GM12878 (cell line): Measurements from ENCODE around the gene INPP4B. TPM values are rescaled to one million over a fixed set of nuclear protein-coding genes. Genes with fewer than 3 reads are reported as not detected.

Experiments
- ATAC-seq: fragments of 200-7000 bp; cut with Tn5 transposase; 3 replicates; pipeline ENCODE4 v1.9.1; 2020; ENCODE audit warnings: mild to moderate bottlenecking, moderate library complexity
- BruUV-seq: library from RNA; stranded (reverse); fragments of 400-500 nt; replicated peaks from 2 replicates; lab custom pipeline; 2021; lab: Mats Ljungman, UMichigan
- CTCF ChIA-PET: fragments of 300-600 bp; sonication (Branson Sonifier 250); formaldehyde crosslinking; extraction: SDS; loops from one replicate; lab custom pipeline; 2021; ENCODE audit warnings: inconsistent platforms; lab: Yijun Ruan, JAX
- POLR2A ChIA-PET: fragments of 350-600 bp; formaldehyde crosslinking; extraction: SDS; loops from one replicate; lab custom pipeline; 2021; ENCODE audit warnings: inconsistent platforms; lab: Charles Lee
- RAD21 ChIA-PET: fragments of 300-600 bp; sonication (Branson Sonifier 250); formaldehyde crosslinking; loops from one replicate; lab custom pipeline; 2023; ENCODE audit warnings: antibody characterized with exemption; ENCODE audit not compliant: unreplicated experiment; lab: Charles Lee
- SMC1A ChIA-PET: fragments of 300-600 bp; sonication (Branson Sonifier 250); formaldehyde crosslinking; loops from one replicate; lab custom pipeline; 2023; ENCODE audit not compliant: unreplicated experiment, uncharacterized antibody; lab: Charles Lee
- DNase-seq: peaks from one replicate; pipeline ENCODE4 v3.0.0-alpha.2; 2011; ENCODE audit warnings: low read depth, low spot score
- FAIRE-seq: peaks from 3 replicates; lab custom pipeline; 2011; peaks lifted over from hg19 to GRCh38; lab: Jason Lieb, UNC
- H2AFZ ChIP-seq: 2 replicates; pipeline ENCODE4 v1.6.0; 2011; ENCODE audit warnings: low read depth, low read length, control low read depth; ENCODE audit not compliant: control insufficient read depth
- H3K27ac ChIP-seq: 2 replicates; pipeline ENCODE4 v1.5.1; 2011; ENCODE audit warnings: control low read depth; ENCODE audit not compliant: control insufficient read depth, insufficient read depth
- H3K27me3 ChIP-seq, 2 experiments: replicated peaks in 1 of 2; 2 replicates each; pipeline versions ENCODE4 v1.6.0 to v1.6.1; 2011; ENCODE audit warnings: low read length in 1 of 2; ENCODE audit not compliant: control insufficient read depth in 2 of 2, insufficient read depth in 2 of 2
- H3K36me3 ChIP-seq, 2 experiments: 2 replicates each; pipeline ENCODE4 v1.5.1; 2011; ENCODE audit warnings: low read length in 1 of 2; ENCODE audit not compliant: control insufficient read depth in 2 of 2, insufficient read depth in 2 of 2
- H3K4me1 ChIP-seq: 2 replicates; pipeline ENCODE4 v1.6.1; 2011; ENCODE audit warnings: mild to moderate bottlenecking, low read length, moderate library complexity, mixed read lengths; ENCODE audit not compliant: control insufficient read depth, insufficient read depth
- H3K4me2 ChIP-seq: 2 replicates; pipeline ENCODE4 v1.6.0; 2011; ENCODE audit warnings: control low read depth; ENCODE audit not compliant: control insufficient read depth, insufficient read depth
- H3K4me3 ChIP-seq: fragments of 200-600 bp; sonication (generic); 2 replicates; pipeline ENCODE4 v1.5.1; 2016
- H3K79me2 ChIP-seq: 2 replicates; pipeline ENCODE4 v1.6.0; 2011; ENCODE audit warnings: low read length; ENCODE audit not compliant: control insufficient read depth, insufficient read depth
- H3K9ac ChIP-seq: 2 replicates; pipeline ENCODE4 v1.8.0; 2011; ENCODE audit warnings: low read length, control low read depth, mixed read lengths; ENCODE audit not compliant: control insufficient read depth, insufficient read depth
- H3K9me3 ChIP-seq: replicated peaks from 3 replicates; pipeline ENCODE4 v1.5.1; 2011; ENCODE audit warnings: mild to moderate bottlenecking, low read length; ENCODE audit not compliant: control insufficient read depth, insufficient read depth
- H4K20me1 ChIP-seq: 2 replicates; pipeline ENCODE4 v1.6.0; 2011; ENCODE audit not compliant: control insufficient read depth, insufficient read depth
- ATF7 ChIP-seq: fragments of 450-650 bp; IDR thresholded peaks from 2 replicates; pipeline ENCODE4 v1.6.1; 2016; ENCODE audit warnings: low read depth, mild to moderate bottlenecking
- BHLHE40 ChIP-seq, 2 experiments: fragments of 450-650 bp in 1 of 2; IDR thresholded peaks; 2 replicates each; pipeline ENCODE4 v1.6.1; 2011 to 2017; ENCODE audit warnings: low read depth in 2 of 2, borderline replicate concordance in 1 of 2, improper control_type of control experiment in 1 of 2, low read length in 1 of 2, mild to moderate bottlenecking in 1 of 2
- CHD2 ChIP-seq: IDR thresholded peaks from 2 replicates; pipeline ENCODE4 v1.6.1; 2011; ENCODE audit warnings: low read depth, low read length, improper control_type of control experiment, borderline replicate concordance
- CHD4 ChIP-seq: fragments of 200-600 bp; sonication (generic); IDR thresholded peaks from 2 replicates; pipeline ENCODE4 v1.6.1; 2016; ENCODE audit warnings: mild to moderate bottlenecking
- HDAC6 ChIP-seq: fragments of 200-600 bp; sonication (generic); IDR thresholded peaks from one replicate; pipeline ENCODE4 v1.8.0; 2017; ENCODE audit warnings: antibody characterized with exemption; ENCODE audit not compliant: unreplicated experiment
- IKZF1 ChIP-seq: fragments of 450-650 bp; conservative IDR thresholded peaks from 2 replicates; pipeline ENCODE4 v1.6.1; 2017; ENCODE audit warnings: antibody characterized with exemption, mild to moderate bottlenecking
- MTA2 ChIP-seq: fragments of 450-650 bp; IDR thresholded peaks from 2 replicates; pipeline ENCODE4 v1.6.1; 2016; ENCODE audit warnings: low read depth, mild to moderate bottlenecking, moderate library complexity
- RBBP5 ChIP-seq: fragments of 200-600 bp; sonication (generic); conservative IDR thresholded peaks from 2 replicates; pipeline ENCODE4 v1.6.1; 2016
- ZNF384 ChIP-seq: IDR thresholded peaks from 2 replicates; pipeline ENCODE4 v1.6.1; 2012; ENCODE audit warnings: low read depth, mild to moderate bottlenecking, low read length, improper control_type of control experiment, borderline replicate concordance
- WGBS: methylation state at CpG from one replicate; pipeline ENCODE4 v1.1.6; 2016; ENCODE audit warnings: low lambda C conversion rate; ENCODE audit not compliant: insufficient replicate concordance, insufficient coverage; ENCODE audit errors: missing lambda C conversion rate; 5-methylcytosine and 5-hydroxymethylcytosine counted together
- in situ Hi-C: fragments of 300-500 bp; cut with MboI; formaldehyde crosslinking; loops from 9 replicates; pipeline ENCODE4 v1.14.3; 2018; ENCODE audit warnings: mixed read lengths
- intact Hi-C: fragments of 100-400 bp; cut with micrococcal nuclease; formaldehyde crosslinking; loops from one replicate; pipeline ENCODE4 v1.14.2; 2022; ENCODE audit not compliant: unreplicated experiment
- polyA plus RNA-seq, 11 experiments: library from polyadenylated mRNA; depleted of rRNA in 4 of 11; unstranded in 6 of 11; stranded (reverse) in 5 of 11; fragments of >200 nt; fragmentation: Nextera tagmentation in 4 of 11; fragmentation: Illumina TruSeq in 1 of 11; extraction: Ambion mirVana in 4 of 11; extraction: Trizol in 1 of 11; gene quantifications; 1 replicate in 1 of 11; 2 replicates in 10 of 11; pipeline versions ENCODE4 v1.2.1 to v1.2.3, GENCODE V29; 2011 to 2016; ENCODE audit warnings: inconsistent platforms in 2 of 11, missing spikeins in 2 of 11, low read depth in 1 of 11
- total RNA-seq, 4 experiments: library from RNA; depleted of rRNA in 3 of 4; stranded (reverse); fragments of >200 nt in 3 of 4; fragmentation: Illumina TruSeq in 1 of 4; extraction: Trizol in 1 of 4; gene quantifications; 2 replicates each; pipeline versions ENCODE4 v1.2.1 to v1.2.3, GENCODE V29; 2013 to 2021
- TF ChIP-seq, protein P1 (sequence below): fragments of 150-350 bp; IDR thresholded peaks from 2 replicates; pipeline ENCODE4 v1.6.1; 2016; ENCODE audit warnings: low read depth, low read length
- TF ChIP-seq, protein P2 (sequence below): fragments of 450-650 bp; IDR thresholded peaks from 2 replicates; pipeline ENCODE4 v1.6.1; 2017; ENCODE audit warnings: mild to moderate bottlenecking, low read depth, inconsistent platforms; ENCODE audit not compliant: poor library complexity, severe bottlenecking

Gene INPP4B
- total and polyA plus RNA-seq, 10 of the 15 experiments (the other 5 are each of a cell fraction or from before 2014, with no cell fraction given) = 0.53 to 11.2 (median 0.95) TPM

- no peak for DNase-seq
- Histone ChIP-seq H3K36me3 (no peaks in the 10 kb centered on the region), H2AFZ (no peak overlapping the region), H3K27me3 (no peaks in the 10 kb centered on the region), H3K9ac (no peak overlapping the region), H3K4me2 (no peak overlapping the region), H3K27ac (no peak overlapping the region), H4K20me1 (no peaks in the 10 kb centered on the region), H3K79me2 (no peaks in the 10 kb centered on the region), H3K4me3 (no peak overlapping the region), H3K4me1 (no peaks in the 10 kb centered on the region), H3K9me3 (no peaks in the 10 kb centered on the region)
- in situ Hi-C loops (no loop called here), intact Hi-C loops (no loop called here)
- SMC1A ChIA-PET = interaction anchor here (0.9 to 1.4 kb wide), 4 partner anchors 10 to 225 kb away, joined by 3 to 5 read pairs (median 4); no protein-coding TSS in a partner anchor
- no peak for FAIRE-seq
- no peak for ATAC-seq
- 0% methylated on average over 2 of the region's 2 CpGs for whole genome bisulfite sequencing
- BruUV-seq = no TSS peak
- TF ChIP-seq CHD2 = no peak
- TF ChIP-seq ATF7 = no peak
- TF ChIP-seq ZNF384 = no peak
- 0 out of 4 replicates have a peak, but pooled peaks of 1 of the 2 experiments have one; percentile 27 for TF ChIP-seq BHLHE40 (IDR thresholded peaks at IDR 0.05; ENCODE audit: borderline replicate concordance in 1 of 2, low read depth in 2 of 2, low read length in 1 of 2)
- no peak for TF ChIP-seq HDAC6
- no peak for TF ChIP-seq CHD4
- RAD21 ChIA-PET = interaction anchor here (1.6 kb wide), 1 partner anchor 12 kb away, joined by 5 read pairs; no protein-coding TSS in a partner anchor
- POLR2A ChIA-PET = interaction anchor here (0.8 kb wide), 1 partner anchor 12 kb away, joined by 4 read pairs; no protein-coding TSS in a partner anchor
- CTCF ChIA-PET = interaction anchor here (1.0 kb wide), 1 partner anchor 36 kb away, joined by 3 read pairs; no protein-coding TSS in a partner anchor
Observed at GRCh38 chr4:142579443-142579842, 266.7 kb downstream of the INPP4B start.

- FAIRE-seq (no peak), DNase-seq (no peak), ATAC-seq (peak; percentile 80)
- BruUV-seq = no TSS peak
- Histone ChIP-seq H4K20me1 (no peaks in the 10 kb centered on the region), H3K4me2 (no peak overlapping the region), H3K27ac (no peak overlapping the region), H3K79me2 (no peaks in the 10 kb centered on the region), H3K4me1 (no peaks in the 10 kb centered on the region), H3K9me3 (no peaks in the 10 kb centered on the region), H3K4me3 (no peak overlapping the region), H3K27me3 (no peaks in the 10 kb centered on the region), H3K36me3 (no peaks in the 10 kb centered on the region), H2AFZ (no peak overlapping the region; the same call in 1 of the 2 replicates), H3K9ac (no peak overlapping the region)
- intact Hi-C loops (no loop called here), in situ Hi-C loops (no loop called here)
- ChIA-PET POLR2A (interaction anchor here (1.1 to 1.2 kb wide), 2 partner anchors 12 to 196 kb away, joined by 3 to 4 read pairs; no protein-coding TSS in a partner anchor), SMC1A (interaction anchor here (0.9 to 6.0 kb wide), 25 partner anchors 7 to 411 kb away, joined by 3 to 58 read pairs (median 5); no protein-coding TSS in a partner anchor), RAD21 (interaction anchor here (0.9 to 4.5 kb wide), 8 partner anchors 7 to 446 kb away, joined by 3 to 23 read pairs (median 8); no protein-coding TSS in a partner anchor), CTCF (interaction anchor here (0.8 to 3.2 kb wide), 7 partner anchors 9 to 291 kb away, joined by 3 to 10 read pairs (median 5); no protein-coding TSS in a partner anchor)
- 9% methylated on average over 3 of the region's 3 CpGs for WGBS
- TF ChIP-seq, protein P1, sequence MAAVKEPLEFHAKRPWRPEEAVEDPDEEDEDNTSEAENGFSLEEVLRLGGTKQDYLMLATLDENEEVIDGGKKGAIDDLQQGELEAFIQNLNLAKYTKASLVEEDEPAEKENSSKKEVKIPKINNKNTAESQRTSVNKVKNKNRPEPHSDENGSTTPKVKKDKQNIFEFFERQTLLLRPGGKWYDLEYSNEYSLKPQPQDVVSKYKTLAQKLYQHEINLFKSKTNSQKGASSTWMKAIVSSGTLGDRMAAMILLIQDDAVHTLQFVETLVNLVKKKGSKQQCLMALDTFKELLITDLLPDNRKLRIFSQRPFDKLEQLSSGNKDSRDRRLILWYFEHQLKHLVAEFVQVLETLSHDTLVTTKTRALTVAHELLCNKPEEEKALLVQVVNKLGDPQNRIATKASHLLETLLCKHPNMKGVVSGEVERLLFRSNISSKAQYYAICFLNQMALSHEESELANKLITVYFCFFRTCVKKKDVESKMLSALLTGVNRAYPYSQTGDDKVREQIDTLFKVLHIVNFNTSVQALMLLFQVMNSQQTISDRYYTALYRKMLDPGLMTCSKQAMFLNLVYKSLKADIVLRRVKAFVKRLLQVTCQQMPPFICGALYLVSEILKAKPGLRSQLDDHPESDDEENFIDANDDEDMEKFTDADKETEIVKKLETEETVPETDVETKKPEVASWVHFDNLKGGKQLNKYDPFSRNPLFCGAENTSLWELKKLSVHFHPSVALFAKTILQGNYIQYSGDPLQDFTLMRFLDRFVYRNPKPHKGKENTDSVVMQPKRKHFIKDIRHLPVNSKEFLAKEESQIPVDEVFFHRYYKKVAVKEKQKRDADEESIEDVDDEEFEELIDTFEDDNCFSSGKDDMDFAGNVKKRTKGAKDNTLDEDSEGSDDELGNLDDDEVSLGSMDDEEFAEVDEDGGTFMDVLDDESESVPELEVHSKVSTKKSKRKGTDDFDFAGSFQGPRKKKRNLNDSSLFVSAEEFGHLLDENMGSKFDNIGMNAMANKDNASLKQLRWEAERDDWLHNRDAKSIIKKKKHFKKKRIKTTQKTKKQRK = no peak
- TF ChIP-seq RBBP5 (no peak), IKZF1 (peak; percentile 18; the same call in 1 of the 2 replicates), MTA2 (0 out of 2 replicates have a peak, but pooled peaks have one; percentile 16)
- TF ChIP-seq, protein P2, sequence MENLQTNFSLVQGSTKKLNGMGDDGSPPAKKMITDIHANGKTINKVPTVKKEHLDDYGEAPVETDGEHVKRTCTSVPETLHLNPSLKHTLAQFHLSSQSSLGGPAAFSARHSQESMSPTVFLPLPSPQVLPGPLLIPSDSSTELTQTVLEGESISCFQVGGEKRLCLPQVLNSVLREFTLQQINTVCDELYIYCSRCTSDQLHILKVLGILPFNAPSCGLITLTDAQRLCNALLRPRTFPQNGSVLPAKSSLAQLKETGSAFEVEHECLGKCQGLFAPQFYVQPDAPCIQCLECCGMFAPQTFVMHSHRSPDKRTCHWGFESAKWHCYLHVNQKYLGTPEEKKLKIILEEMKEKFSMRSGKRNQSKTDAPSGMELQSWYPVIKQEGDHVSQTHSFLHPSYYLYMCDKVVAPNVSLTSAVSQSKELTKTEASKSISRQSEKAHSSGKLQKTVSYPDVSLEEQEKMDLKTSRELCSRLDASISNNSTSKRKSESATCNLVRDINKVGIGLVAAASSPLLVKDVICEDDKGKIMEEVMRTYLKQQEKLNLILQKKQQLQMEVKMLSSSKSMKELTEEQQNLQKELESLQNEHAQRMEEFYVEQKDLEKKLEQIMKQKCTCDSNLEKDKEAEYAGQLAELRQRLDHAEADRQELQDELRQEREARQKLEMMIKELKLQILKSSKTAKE = no peak
Observed at GRCh38 chr4:142574306-142574705, 271.8 kb downstream of the INPP4B start.
